Measurements from ENCODE around the gene COMMD3. TPM values are rescaled to one million over a fixed set of nuclear protein-coding genes. Genes with fewer than 3 reads are reported as not detected.

Gene COMMD3
- total and polyA plus RNA-seq, 2 of the 8 experiments (the other 6 are each of a cell fraction or from before 2014, with no cell fraction given), result 2.3 to 2.7 TPM

- H3K4me2 ChIP-seq (ENCODE audit: insufficient read depth in 1 of 2, low read depth in 2 of 2, low read length in 2 of 2), result no peak overlapping the region; a peak in 2 of 4 replicates
- H4K5ac ChIP-seq (ENCODE audit: insufficient read length, low read depth, low read length), result no peak overlapping the region
- H3K27me3 ChIP-seq (replicated peaks in 1 of 4; ENCODE audit: control insufficient read depth in 3 of 4, extremely low read depth in 1 of 4, insufficient read depth in 3 of 4, low read length in 3 of 4), result peaks cover 25 to 71% (median 47%) of the 10 kb centered on the region in 4 experiments
- H3K4me3 ChIP-seq (ENCODE audit: extremely low read depth in 1 of 4, insufficient read depth in 2 of 4, low read depth in 3 of 4, low read length in 4 of 4), result peak overlapping the region in 1 of 4 experiments; percentile 3; a peak in 1 of 8 replicates
- POLR2A ChIA-PET (ENCODE audit: partially characterized antibody), result no interaction called here
- H3K56ac ChIP-seq (replicated peaks; ENCODE audit: insufficient read length, low read depth, low read length), result no peak overlapping the region
- no peak overlapping the region for H2AFZ ChIP-seq (ENCODE audit: low read length)
- no peak overlapping the region for H2AK5ac ChIP-seq (ENCODE audit: low read depth, low read length)
- H4K20me1 ChIP-seq (replicated peaks in 1 of 2; ENCODE audit: control insufficient read depth in 1 of 2, insufficient read depth in 2 of 2, low read length in 2 of 2), result peaks cover 0 to 6% of the 10 kb centered on the region in 2 experiments
- H4K91ac ChIP-seq (replicated peaks; ENCODE audit: insufficient read length, low read length), result no peak overlapping the region
- no peaks in the 10 kb centered on the region for H3K36me3 ChIP-seq (ENCODE audit: control insufficient read depth in 2 of 4, insufficient read depth in 4 of 4, low read length in 3 of 4)
- no peak overlapping the region for H3K23ac ChIP-seq (ENCODE audit: insufficient read length)
- WGBS, 2 experiments (ENCODE audit: extremely low coverage in 1 of 2, insufficient coverage in 1 of 2, insufficient read length in 1 of 2, insufficient replicate concordance in 2 of 2, low coverage in 1 of 2, low lambda C conversion rate in 2 of 2, missing lambda C conversion rate in 1 of 2), result 2% methylated on average over 6 of the region's 6 CpGs; no CpG with 5 or more reads in 1 of the 2 experiments
- H3K79me1 ChIP-seq (ENCODE audit: low read depth, low read length), result no peaks in the 10 kb centered on the region
- FAIRE-seq (peak; percentile 68), DNase-seq (ENCODE audit: low read depth in 1 of 2, low spot score in 2 of 2) (no peak)
- CTCF ChIA-PET (ENCODE audit: partially characterized antibody), result interaction anchor here (0.7 to 1.0 kb wide), 4 partner anchors 9 to 820 kb away, joined by 3 to 4 read pairs (median 3); no protein-coding TSS in a partner anchor
- H3K14ac ChIP-seq (ENCODE audit: insufficient read length), result no peak overlapping the region
- H3K79me2 ChIP-seq (ENCODE audit: control insufficient read depth in 1 of 2, insufficient read depth in 2 of 2, low read length in 2 of 2), result no peaks in the 10 kb centered on the region
- no peak overlapping the region for H2BK15ac ChIP-seq (ENCODE audit: low read length)
- no peak overlapping the region for H2BK5ac ChIP-seq (ENCODE audit: low read depth, low read length)
- no peak overlapping the region for H2BK20ac ChIP-seq (ENCODE audit: low read length)
- no peak overlapping the region for H3K27ac ChIP-seq (ENCODE audit: low read depth, low read length)
- no peak overlapping the region for H3K18ac ChIP-seq (ENCODE audit: extremely low read depth, low read length)
- TF ChIP-seq POLR2AphosphoS5 (IDR thresholded peaks at IDR 0.05; ENCODE audit: low read depth, low read length), result no peak
- no peak for TF ChIP-seq HDAC6 (IDR thresholded peaks at IDR 0.05; ENCODE audit: low read depth, low read length)
- no peak for TF ChIP-seq FOSL1 (IDR thresholded peaks at IDR 0.05; ENCODE audit: insufficient read depth, low read depth, low read length)
- TF ChIP-seq TAF1 (IDR thresholded peaks at IDR 0.05; ENCODE audit: low read depth, low read length), result no peak
- TF ChIP-seq EZH2 (IDR thresholded peaks at IDR 0.05; ENCODE audit: low read depth, low read length, severe bottlenecking), result no peak
- TF ChIP-seq NRF1 (IDR thresholded peaks at IDR 0.05; ENCODE audit: low read depth, low read length), result no peak
- TF ChIP-seq POLR2A (IDR thresholded peaks at IDR 0.05; ENCODE audit: control extremely low read depth in 1 of 2, low read depth in 2 of 2, low read length in 2 of 2), result no peak
- H3K9ac ChIP-seq (replicated peaks in 1 of 4; ENCODE audit: extremely low read depth in 1 of 4, low read depth in 3 of 4, low read length in 3 of 4), result no peak overlapping the region
- H2BK12ac ChIP-seq (ENCODE audit: low read depth, low read length), result no peak overlapping the region
- no peak overlapping the region for H2BK120ac ChIP-seq (replicated peaks; ENCODE audit: low read depth, low read length)
- peaks cover 9% of the 10 kb centered on the region for H3K23me2 ChIP-seq (ENCODE audit: low read depth, low read length)
- no peak overlapping the region for H4K8ac ChIP-seq (ENCODE audit: extremely low read depth, insufficient read depth, low read length)
- H3K4ac ChIP-seq (replicated peaks; ENCODE audit: insufficient read length, low read depth, low read length), result no peak overlapping the region
- H3K4me1 ChIP-seq (replicated peaks in 1 of 4; ENCODE audit: control insufficient read depth in 3 of 4, insufficient read depth in 4 of 4, low read length in 3 of 4), result peaks cover 0 to 4% (median 3%) of the 10 kb centered on the region in 4 experiments; a peak in 4 of 7 replicates
- H3K9me3 ChIP-seq (ENCODE audit: insufficient read depth in 2 of 2, low read depth in 1 of 2, low read length in 1 of 2), result no peaks in the 10 kb centered on the region
Measured at GRCh38 chr10:22317771-22318565, 1.8 kb downstream of the COMMD3 start.

Measured in H1 (cell line).